GM18526 (cell line): ENCODE data around the gene CORO2B.

Experiments
- POLR2A ChIP-seq: IDR thresholded peaks from 3 replicates; pipeline ENCODE4 v1.6.1; 2011; ENCODE audit not compliant: insufficient read length; ENCODE audit errors: extremely low read depth

Gene CORO2B

DNA sequence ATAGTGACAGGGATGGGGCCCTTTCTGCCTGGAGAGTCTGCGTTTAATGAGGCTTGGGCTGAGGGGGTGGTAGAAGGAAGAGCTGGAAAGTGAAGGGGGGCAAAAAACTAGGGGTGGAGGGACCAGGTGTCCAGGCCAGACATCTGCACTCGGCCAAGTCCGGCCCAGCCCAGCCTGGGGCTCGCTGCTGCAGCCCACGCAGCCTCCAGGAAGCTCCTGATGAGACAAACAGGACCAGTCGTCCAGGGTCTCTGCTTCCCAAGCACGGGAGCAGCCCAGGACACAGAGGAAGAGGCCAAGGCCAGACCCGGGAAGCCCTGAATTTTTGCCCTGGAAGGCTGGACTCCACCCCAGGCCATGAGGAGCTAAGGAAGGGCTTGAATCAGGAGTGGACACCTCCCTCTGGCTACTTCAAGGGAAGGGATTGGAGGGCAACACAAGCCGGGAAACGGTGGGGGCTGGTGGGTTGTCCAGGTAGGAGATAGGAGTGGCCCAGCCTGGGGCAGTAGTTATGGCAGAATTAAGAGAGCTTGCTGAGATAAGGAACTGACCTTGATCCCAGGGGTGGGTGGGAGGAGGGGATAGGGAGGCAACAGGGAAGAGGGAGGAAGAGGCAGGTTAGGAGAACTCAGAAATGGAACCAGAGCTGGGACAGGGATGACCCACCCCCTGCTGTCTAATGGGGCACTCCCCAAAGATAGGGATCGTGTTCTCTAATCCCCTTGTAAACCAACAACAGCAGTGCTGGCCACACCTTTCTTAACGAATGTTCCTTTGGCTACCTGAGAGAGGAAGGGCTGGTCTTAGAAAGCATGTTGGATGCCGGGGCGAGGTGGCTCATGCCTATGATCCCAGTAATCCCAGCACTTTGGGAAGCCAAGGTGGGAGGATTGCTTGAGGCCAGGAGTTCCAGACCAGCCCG, 152.4 kb downstream of the CORO2B start:
- TF ChIP-seq POLR2A: no peak

DNA sequence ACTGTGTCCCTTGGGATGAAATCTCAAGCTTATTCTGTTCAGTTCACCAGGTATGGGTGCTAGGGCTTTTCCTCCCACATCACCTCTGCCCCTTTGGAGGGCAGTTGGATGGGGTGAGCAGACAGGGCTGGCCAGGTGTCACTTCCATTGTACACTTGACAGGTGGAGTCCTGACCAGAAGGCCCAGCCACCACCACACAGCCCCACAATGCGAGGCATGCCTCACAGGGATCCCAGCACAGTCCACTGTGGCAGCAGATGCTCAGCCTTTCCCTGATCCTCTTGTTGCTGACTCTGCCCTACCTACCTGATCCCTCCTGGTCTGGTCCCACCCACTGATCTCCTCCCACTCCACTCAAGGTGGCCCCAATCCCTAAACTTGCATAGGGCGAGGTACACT, 153.7 kb downstream of the CORO2B start:
- TF ChIP-seq POLR2A: no peak

DNA sequence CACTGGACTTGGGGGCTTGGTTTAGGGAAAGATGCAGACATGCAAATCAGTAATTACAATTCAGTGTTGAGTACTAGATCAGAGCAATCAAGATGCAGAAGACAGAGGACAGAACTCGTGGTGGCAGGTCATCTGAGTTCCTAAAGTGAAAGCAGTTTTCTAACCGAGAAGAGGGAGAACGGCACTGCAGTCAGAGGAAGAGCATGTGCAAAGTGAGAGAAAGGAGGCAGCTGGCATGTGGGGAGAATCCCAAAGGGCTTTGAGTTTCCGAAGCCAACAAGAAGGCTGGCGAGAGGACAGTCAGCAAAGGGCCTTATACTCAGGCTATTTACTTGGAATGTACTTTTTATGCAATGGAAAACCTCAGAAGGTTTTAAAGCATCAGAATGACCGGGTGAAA, 154.9 kb downstream of the CORO2B start:
- TF ChIP-seq POLR2A: no peak

DNA sequence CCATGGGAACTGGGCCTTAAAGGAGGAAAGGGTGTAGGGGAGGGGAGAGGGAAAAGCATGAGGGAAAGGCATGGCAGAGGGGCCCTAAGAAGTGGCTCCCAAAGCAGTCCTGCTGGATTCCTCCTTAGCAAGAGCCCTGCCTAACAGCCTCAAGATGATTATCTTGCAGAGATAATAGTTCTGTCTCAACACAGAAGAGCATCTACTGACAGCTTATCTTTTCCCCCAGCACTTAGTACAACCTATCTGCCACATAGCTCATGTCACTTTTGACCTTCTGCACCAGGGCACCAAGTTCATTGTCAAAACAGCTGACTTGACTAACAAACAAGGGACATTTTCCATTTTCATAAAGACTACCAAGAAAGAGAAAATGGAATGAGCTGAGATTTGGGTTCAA, 155.6 kb downstream of the CORO2B start:
- TF ChIP-seq POLR2A: no peak

DNA sequence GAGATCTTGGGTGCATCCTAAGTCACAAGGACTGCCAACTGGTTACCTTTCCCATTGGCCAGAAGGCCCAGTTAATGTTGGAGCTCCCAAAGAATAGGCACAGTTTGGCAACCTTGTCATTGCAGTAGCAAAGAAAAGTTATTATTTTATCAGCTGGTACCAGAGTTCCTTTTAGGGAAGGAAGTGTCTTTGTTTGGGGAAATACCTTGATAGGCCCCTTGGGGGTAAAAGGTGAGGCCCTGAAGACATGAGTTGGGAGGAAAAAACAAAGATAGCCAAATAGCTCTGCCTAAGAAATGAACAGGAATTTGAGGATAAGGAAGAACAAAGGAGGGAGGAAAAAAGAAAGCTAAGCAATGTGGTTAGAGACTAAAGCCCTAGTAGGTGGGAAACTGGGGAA, 156.1 kb downstream of the CORO2B start:
- TF ChIP-seq POLR2A: no peak

DNA sequence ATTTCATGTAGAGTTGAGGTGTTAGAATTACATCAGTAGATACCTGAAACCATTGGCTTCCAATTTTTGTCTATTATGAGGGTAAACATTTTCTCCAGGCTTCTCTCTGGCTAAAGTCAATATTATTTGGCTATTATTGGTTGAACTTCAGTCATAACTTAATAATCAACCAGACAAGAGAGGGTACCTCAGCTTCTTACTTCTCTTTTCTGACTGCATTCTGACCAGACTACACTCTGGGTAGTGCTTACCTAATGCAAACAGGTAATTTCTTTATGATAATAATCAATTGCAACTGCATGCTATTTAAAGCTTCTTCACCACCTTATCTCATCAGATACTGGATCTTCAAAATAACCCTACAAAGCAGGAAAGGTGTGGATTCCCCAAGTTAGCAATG, 156.8 kb downstream of the CORO2B start:
- no peak for TF ChIP-seq POLR2A

DNA sequence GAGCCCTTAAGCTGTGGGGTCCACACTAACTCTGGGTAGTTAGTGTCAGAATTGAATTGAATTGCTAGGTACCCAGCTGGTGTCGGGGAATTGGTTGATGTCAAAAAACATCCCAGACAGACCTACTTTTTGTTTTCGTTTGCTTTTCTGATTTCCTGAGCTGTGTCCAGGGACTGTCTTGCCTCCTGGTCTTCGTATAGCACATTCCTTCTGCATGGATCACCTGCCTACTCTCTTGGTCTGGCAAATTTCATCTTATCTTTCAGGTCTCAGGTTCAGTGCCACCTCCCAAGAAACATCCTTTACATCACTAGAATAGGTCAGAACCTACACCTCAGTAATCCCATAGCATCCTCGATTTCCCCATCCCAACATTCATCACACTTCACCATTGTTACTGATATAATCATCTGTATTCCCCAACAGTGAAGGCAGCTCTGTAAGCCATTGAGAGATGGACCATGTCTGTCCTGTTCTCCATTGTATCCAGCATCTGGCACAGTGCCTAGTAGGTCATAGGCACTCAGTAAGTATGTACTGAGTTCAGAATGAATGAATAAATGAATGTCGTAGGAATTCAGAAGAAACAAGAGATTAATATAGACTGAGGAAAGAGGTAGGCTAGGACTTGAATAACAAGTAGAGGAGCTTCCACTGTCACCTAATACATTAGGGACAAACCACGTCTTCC, 160.7 kb downstream of the CORO2B start:
- no peak for TF ChIP-seq POLR2A

DNA sequence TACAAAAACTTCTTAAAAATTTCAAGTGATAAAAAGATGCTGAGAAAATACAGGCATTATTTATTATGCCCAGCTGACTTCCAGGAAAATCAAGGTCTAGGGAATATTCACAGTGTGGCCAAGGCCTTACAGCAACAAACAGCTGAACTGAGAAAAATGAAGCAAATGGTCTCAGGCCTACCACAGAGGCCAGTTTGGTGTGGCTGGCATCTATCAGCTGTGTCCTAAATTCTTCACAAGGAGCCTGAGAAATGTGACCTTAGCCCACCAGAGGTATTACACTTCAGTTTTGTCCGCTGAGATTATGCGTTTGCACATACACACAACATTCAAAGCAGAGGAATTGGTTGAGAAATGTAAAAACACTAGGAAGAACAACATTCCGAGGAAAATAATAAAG, 164.5 kb downstream of the CORO2B start:
- TF ChIP-seq POLR2A: no peak

DNA sequence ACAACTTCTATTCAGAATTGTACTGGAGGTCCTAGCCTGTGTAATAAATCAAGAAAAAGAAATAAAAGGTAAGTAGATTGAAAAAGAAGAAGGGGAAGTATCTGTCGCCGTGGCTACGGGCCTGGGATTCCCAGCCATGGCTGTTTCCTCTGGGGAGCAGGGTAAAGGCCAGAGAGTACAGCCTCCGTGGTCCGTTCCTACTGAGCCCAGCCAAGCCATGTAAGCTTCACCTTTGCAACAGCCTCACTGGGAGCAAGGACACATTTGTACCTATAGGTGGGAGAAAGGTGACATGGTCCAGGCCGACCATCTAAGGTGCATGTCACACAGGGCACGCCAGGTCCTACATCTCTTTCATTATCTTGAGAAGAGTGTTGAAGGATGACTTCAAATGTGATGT, 170.6 kb downstream of the CORO2B start:
- TF ChIP-seq POLR2A: no peak

DNA sequence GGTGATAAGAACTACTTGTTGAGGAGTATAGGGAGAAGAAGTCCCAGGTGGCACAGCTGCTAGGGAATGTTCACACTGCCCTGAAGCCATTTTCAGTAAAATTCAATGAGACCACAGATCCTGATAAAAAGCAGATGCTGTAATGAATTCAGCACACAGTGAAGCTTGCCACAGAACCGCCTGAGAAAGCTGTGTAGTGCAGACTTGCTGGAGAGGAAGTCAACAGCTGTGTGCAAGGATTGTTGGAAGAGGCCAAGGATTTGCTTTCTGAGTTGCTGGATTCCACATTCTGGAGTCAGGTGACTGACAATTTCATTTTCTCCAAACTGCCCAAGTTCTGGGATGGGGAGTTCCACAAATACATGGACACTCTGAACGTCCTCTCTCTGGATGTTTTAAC, 171.0 kb downstream of the CORO2B start:
- no peak for TF ChIP-seq POLR2A

DNA sequence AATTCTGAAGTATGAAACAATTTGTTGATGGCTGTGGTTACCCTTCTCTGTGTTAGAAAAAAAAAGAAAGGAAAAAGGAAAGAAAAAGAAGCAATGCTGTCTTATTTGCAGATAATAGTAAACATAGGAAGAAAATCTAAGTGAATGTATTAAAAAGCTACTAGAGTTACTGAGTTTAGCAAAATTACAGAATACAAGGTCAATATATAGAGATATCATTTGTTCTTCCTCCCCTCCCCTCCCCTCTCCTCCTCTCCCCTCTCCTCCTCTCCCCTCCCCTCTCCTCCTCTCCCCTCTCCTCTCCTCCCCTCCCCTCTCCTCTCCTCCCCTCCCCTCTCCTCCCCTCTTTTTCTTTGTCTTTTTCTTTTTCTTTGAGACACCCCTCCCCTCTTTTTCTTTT, 172.8 kb downstream of the CORO2B start:
- no peak for TF ChIP-seq POLR2A

DNA sequence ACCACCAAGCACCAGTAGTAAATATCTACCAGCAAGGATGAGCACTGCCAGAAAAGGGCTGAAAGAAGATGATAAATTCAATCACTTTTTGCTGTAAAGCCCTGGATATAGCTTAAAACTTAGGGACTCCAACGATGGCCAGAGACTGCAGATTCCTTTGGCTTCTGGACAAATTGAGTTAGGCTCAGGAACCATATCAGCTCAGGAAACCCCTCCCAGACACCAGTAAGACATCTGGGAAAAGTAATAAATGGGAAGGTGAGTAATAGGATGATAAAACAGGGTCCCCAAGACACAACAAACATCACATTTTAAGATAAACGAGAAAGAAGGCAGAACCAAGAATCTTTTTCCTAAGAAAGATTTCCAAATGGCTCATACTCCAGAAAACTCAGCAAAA, 176.9 kb downstream of the CORO2B start:
- TF ChIP-seq POLR2A: no peak

DNA sequence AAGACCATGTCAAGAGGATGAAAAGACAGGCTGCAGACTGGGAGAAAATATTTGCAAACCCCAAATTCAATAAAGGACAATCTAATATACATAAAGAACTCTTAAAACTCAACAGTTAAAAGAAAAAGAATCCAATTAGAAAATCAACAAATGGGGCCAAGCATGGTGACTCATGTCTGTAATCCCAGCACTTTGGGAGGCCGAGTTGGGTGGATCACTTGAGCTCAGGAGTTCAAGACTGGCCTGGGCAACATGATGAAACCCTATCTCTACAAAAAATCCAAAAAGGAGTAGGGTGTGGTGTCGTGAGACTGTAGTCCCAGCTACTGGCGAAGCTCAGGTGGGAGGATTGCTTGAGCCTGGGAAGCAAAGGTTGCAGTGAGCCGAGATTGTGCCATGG, 184.3 kb downstream of the CORO2B start:
- no peak for TF ChIP-seq POLR2A

DNA sequence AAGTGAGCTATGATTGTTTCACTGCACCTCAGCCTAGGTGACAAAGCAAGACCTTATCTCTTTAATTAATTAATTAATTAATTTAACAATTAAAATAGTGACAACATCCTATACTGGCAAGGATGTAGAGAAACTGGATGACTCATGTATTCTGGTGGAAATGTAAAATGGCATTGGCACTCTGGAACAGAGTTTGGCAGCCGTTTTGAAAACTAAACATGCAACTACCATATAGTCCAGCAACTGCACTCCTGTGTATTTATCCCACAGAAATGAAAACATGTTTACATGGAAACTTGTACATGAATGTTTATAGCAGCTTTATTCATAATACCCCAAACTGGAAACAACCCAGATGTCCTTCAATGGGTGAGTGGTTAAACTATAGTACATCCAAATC, 185.3 kb downstream of the CORO2B start:
- no peak for TF ChIP-seq POLR2A

DNA sequence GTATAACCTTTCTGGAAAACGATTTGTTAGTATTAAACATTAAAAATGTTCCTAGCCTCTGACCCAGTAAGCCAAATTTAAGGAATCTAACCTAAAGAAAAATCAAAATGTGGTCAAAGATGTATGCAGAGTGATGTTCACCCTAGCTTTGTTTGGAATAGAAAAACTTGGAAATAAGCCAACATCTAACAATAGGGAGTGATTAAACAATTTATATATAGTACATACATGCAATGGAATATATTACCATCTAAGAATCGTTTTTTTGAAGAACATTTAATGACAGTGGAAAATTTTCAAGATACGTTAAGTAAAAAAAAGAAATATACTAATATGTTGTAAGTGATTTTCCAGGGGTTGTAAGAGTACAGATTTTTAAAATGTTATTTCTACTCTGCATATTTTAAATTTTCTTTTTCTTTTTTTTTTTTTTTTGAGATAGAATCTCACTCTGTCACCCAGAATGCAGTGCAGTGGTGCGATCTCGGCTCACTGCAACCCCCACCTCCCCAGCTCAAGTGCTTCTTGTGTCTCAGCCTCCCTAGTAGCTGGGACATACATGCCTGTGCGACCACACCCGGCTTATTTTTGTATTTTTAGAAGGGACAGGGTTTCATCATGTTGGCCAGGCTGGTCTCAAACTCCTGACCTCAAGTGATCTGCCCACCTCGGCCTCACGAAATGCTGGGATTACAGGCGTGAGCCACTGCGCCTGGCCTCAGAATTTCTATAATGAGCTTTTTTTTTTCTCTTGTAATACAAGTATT, 187.0 kb downstream of the CORO2B start:
- TF ChIP-seq POLR2A: no peak

DNA sequence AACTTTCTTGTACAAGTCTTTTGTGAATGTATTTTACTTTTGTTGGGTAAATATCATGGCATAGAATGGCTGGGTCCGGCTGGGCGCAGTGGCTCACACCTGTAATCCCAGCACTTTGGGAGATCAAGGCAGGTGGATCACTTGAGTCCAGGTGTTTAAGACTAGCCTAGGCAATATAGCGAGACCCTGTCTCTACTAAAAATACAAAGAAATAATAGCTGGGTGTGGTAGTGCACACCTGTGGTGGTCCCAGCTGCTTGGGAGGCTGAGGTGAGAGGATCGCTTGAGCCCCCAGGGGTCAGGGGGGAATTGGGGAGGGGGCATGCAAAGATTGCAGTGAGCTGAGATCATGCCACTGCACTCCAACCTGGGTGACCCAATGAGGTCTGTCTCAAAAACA, 189.0 kb downstream of the CORO2B start:
- no peak for TF ChIP-seq POLR2A
